NCI-H774 (cell line): ENCODE measurements around the gene CYBA.
"Not testable (repeated sequence)": the region's sequence is repeated elsewhere in the genome, so short reads cannot be mapped to it uniquely, and the experiment has no call there.

ENCODE experiments used
- DNase-seq: peaks from one replicate; lab custom pipeline; 2025; lab: John Stamatoyannopoulos, UW

Gene CYBA

GRCh38 chr16:88614818-88615580 lies 35.9 kb downstream of the CYBA start:
- no peak for DNase-seq

- DNase-seq: no peak
Observed at GRCh38 chr16:88613911-88614817, 36.7 kb downstream of the CYBA start.

GRCh38 chr16:88613293-88613692 lies 37.6 kb downstream of the CYBA start:
- no peak for DNase-seq

DNA sequence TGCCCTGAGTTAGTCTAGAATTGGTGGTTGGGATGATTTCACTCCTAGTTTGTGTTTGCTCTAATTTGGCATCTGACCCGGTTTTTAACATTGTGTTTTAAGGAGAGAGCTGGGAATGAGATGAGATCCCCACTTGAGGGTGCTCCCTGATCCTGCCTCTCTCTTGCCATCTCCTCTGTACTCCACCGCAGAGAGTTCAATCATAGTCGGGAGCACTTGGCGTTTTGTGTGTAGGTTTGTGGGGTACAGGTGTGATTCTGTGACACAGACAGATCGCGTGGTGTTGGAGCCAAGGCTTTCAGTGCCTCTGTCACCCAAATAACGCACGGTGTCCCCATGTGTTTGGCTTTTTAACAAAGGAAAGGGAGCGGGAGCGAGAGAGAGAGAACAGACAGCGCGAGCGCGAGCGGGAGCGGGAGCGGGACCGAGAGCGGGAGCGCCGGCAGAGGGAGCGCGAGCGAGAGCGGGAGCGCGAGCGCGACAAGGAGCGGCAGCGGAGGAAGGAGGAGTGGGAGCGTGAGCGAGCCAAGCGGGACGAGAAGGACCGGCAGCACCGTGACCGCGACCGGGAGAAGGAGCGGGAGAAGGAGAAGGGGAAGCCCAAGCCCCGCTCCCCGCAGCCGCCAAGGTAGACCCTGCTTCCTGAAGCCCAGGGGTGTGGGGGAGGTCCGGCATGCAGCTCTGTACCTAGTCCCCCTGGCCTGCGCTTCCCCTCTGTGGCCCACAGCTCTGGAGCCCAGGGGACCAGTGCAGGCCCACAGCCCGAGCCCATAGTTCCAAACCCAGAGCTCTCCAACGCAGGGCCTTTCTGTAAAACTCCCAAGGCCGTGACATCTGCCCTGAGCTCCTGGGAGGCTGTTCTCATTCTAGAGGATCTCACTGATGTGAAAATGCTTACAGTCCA lies 39.7 kb downstream of the CYBA start:
- DNase-seq: no peak

DNA sequence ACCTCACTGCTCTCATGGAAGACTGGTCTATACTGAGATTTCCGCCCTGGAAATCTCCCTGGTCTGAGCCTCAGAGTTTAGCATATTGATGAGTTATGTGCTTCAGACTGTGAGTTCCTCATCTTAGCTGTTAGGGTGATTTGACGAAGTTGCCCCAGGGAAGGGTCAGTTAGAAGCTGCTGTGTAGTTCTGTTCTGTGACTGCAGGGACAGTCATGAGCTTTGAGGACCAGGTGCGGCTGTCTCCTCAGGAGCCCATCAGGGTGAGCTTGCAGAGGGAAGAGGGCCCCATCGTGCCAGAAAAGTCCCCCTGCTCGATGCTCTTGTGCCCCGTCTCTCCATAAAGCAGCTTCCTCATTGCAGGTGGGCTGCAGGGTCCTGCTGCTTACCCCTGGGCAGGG lies 40.8 kb downstream of the CYBA start:
- no peak for DNase-seq

DNA sequence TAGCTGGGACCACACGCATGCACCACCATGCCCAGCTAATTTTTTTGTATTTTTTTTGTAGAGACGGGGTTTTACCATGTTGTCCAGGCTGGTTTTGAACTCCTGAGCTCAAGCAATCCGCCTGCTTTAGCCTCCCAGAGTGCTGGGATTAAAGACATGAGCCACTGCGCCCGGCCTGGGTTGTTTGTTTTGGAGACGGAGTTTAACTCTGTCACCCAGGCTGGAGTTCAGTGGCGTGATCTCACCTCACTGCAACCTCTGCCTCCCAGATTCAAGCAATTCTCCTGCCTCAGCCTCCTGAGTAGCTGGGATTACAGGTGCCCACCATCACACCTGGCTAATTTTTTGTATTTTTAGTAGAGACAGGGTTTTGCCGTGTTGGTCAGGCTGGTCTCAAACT lies 41.4 kb downstream of the CYBA start:
- not testable (repeated sequence) for DNase-seq

DNA sequence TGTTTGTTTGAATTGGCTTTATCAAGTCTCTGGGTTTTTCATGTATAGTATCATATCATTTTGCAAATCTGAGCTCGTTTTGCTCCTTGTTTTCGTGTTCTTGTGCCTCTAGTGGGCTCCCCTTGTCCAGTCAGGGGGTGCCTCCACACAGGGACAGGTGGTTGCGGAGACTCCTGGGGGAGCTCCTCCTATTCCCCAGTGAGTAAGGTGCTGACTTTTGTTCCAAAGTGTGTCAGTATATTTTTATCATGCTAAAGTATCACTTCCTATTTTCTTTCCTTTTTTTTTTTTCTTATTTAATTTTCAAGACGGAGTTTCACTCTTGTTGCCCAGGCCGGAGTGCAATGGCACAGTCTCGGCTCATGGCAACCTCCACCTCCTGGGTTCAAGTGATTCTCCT lies 42.8 kb downstream of the CYBA start:
- no peak for DNase-seq

DNA sequence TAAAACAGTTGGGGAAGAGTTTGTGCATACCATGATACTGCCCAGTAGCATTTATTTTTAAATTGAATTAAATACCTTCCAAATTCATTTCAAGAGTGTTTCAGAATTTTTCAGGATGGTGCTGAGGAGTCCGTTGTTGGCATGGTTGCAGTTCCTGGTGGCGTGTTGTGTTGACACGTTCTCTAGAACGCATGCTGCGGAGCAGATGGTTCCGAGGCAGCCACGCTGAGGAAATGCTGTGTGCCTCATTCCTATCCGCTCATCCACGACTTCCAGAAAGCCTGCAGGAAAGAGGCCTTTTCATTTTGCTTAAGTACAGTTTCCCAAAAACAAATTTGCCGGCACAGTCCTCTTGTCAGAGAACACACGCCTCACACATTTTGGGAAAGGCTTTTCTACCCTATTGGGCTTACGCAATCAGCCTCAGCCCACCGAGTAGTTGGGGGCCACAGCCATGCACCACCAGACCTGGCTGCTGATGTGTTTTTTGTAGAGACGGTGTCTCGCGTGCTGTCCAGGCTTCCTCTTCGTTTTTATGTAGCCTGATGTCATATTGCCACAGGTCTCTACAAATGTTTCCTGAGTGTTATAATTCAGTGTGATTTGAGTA lies 44.6 kb downstream of the CYBA start:
- no peak for DNase-seq

DNA sequence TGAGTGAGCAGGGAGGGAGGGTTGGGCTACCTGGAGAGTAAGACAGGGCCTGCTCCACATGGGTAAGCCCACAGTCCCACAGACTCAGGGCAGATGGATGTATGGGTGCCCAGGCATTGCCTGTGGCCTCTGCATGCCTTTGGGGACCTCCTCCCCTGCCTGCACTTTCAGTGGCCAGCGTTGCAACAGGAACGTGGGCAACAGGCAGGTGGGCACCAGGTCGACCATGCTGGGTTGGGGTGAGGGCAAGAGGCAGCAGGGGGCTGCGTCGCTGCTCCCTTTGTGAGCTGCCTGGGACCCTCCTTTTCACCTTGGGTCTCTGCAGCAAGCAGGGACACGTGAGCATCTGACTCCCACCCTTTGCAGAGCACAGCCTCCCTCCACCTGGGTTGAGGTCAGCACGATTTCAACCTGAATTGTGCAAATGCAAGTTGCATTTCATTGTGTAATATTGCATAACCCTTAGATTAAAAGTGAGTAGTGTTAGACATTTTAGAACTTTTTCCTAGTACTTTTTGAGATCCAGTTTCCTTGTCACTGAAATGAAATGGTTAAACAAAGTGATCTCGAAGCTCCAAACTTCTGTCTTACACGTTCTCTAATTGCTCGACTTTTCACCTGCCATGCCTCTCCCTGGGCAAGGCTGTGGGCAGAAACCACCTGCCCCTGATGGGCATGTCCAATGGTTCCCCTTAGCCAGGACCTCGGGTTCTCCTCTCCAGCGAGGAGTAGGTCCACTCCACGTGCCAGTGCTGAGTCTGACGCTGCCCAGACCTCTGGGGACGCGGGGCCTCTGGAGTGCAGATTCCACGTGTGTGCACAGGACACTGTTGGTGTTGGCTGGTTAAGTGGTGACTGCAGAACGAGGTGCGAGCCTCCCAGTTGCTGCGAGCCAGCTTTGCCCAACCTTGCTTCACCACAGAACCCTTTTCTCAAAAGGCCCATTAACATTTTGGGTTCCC lies 45.4 kb downstream of the CYBA start:
- no peak for DNase-seq

- DNase-seq: no peak
Observed at GRCh38 chr16:88602091-88602490, 48.8 kb downstream of the CYBA start.

GRCh38 chr16:88601313-88602036 lies 49.4 kb downstream of the CYBA start:
- DNase-seq: no peak

GRCh38 chr16:88600539-88600896 lies 50.3 kb downstream of the CYBA start:
- DNase-seq: no peak

GRCh38 chr16:88599825-88600538 lies 50.9 kb downstream of the CYBA start:
- DNase-seq: no peak

DNA sequence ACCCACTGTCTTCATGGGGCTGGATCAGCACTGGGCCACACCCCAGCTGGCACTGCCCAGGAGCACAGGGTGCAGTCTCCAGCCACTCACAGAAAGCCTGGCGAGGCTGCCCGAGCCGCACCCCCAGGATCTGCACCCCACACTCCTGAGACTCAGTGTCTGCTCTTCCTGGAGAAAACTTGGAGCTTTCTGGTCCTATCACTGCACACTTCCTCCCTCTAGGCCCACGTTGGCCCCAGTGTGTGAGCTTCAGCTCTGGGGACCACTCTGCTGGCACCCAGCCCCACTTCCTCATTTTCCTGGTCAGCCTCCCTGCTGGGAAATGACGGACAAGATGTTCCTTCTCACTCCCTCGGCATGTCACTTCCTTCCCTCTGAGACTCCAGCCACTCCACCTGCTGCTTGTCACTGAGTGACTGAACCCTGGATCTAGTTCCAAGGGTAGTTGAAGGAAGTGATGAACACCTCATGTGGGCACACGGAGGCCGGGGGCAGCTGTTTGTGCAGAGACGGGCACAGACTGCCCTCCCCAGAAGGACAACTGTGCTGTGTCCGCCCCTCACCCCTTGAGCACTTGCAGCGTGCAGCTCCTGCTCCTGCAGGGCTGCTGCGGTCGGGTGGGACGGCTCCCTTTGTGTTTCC lies 51.6 kb downstream of the CYBA start:
- DNase-seq: no peak

- no peak for DNase-seq
Observed at GRCh38 chr16:88597856-88598491, 52.9 kb downstream of the CYBA start.

DNA sequence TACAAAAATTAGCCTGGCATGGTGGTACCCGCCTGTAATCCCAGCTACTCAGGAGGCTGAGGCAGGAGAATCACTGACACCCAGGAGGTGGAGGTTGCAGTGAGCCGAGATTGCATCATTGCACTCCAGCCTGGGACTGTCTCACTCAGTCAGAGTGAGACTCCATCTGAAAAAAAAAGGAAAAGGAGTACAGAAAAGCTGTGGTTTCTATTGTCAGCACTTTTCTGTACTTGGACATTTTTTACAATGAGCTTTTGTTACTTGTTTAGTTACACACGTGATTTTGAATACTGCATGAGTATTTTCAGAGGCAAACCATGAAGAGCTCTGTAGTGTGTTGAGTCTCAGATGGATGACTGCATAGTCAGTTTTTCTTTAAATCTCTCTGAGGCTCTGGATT lies 54.4 kb downstream of the CYBA start:
- DNase-seq: no peak

DNA sequence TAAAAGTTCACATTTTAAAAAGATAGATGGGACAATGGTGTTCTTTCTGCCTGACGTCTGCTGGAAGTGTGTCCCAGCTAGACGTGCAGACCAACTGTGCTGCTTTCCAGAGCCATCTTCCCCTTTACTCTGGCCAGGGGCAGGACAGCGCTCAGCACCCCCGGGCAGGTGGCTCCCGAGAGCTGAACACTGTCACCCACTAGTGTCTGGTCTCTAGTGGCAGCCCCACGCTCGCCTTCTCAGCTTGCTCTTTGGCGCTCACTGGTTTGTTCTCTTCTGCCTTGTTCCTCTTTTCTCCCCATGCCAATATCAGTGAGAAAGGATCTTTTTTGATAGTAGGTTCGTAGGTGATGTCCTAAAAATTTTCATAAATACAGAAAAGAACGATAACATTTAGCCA lies 54.9 kb downstream of the CYBA start:
- DNase-seq: no peak

- DNase-seq: no peak
Observed at GRCh38 chr16:88595101-88595500, 55.8 kb downstream of the CYBA start.
